ENCODE data around the gene DLGAP3.

DNA sequence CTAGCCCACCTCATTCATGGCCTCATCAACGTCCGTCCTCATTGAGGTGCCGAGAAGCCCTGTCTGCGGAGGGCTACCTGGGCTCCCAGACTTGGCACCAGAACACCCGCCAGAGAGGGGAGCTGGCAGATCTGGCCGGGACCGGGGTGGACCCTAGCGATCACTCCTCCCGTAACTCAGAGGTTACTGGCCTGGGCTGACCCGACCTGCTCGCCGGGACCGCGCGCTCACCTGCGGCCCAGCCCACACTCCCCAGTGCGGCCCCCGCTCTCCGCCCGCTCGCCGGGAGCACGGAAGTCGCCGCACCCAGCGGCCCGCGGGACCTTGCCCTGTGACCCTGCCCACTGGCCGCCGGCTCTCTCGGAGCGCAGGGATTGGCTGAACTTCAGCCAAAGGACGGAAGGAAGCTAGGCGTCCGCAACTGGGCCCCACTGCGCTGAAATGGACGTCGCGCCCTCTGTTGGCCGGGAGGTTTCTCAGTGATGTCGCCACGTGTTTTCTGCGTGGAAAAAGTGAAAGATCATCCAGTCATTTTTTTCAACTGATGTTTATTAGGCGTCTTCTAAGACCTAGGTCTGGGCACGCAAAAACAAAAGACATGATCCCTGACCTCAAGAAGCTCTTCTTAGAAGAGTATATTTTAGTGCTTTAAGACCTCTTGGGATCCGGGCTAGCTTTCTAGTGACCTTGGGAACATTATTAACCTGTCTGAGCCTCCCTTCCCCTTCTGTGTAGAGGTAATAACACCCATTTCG, 69.8 kb downstream of the DLGAP3 start, which contains the start of gene SMIM12:
- peak; percentile 97 to 98 for TF ChIP-seq POLR2AphosphoS5 (IDR thresholded peaks at IDR 0.05)
- peak; percentile 84 to 97 (median 90) for TF ChIP-seq POLR2A (IDR thresholded peaks at IDR 0.05)
- TF ChIP-seq, protein P1, sequence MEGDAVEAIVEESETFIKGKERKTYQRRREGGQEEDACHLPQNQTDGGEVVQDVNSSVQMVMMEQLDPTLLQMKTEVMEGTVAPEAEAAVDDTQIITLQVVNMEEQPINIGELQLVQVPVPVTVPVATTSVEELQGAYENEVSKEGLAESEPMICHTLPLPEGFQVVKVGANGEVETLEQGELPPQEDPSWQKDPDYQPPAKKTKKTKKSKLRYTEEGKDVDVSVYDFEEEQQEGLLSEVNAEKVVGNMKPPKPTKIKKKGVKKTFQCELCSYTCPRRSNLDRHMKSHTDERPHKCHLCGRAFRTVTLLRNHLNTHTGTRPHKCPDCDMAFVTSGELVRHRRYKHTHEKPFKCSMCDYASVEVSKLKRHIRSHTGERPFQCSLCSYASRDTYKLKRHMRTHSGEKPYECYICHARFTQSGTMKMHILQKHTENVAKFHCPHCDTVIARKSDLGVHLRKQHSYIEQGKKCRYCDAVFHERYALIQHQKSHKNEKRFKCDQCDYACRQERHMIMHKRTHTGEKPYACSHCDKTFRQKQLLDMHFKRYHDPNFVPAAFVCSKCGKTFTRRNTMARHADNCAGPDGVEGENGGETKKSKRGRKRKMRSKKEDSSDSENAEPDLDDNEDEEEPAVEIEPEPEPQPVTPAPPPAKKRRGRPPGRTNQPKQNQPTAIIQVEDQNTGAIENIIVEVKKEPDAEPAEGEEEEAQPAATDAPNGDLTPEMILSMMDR (IDR thresholded peaks at IDR 0.05) = peak; percentile 66 to 97 (median 88)

All from upper lobe of left lung (tissue), 4 donors.